ENCODE measurements around the gene SSBP4. TPM values are rescaled to one million over a fixed set of nuclear protein-coding genes. Genes with fewer than 3 reads are reported as not detected.

SSBP4 gene
- total and polyA plus RNA-seq, 9 of the 15 experiments (the other 6 are each of a cell fraction or from before 2014, with no cell fraction given): 1.1 to 189 (median 39.0) TPM

GRCh38 chr19:18414504-18415177 lies 4.6 kb upstream of the SSBP4 start (continued):
- TF ChIP-seq CUX1 (CRISPR knock-in tag; IDR thresholded peaks at IDR 0.05): no peak
- TF ChIP-seq ARID3B (CRISPR knock-in tag; IDR thresholded peaks at IDR 0.05; ENCODE audit: borderline replicate concordance): no peak
- TF ChIP-seq REST (IDR thresholded peaks at IDR 0.05; ENCODE audit: borderline replicate concordance): no peak
- 0 out of 2 replicates have a peak, but pooled peaks have one; percentile 36 for TF ChIP-seq REST (CRISPR knock-in tag; IDR thresholded peaks at IDR 0.05; ENCODE audit: low read depth)
- TF ChIP-seq PHF21A (IDR thresholded peaks at IDR 0.05; ENCODE audit: borderline replicate concordance, low read depth): 0 out of 2 replicates have a peak, but pooled peaks have one; percentile 25
- TF ChIP-seq THRB (CRISPR knock-in tag; conservative IDR thresholded peaks at IDR 0.05): no peak
- TF ChIP-seq BDP1 (IDR thresholded peaks at IDR 0.05; ENCODE audit: insufficient read depth, insufficient read length): no peak
- TF ChIP-seq ZNF830 (CRISPR knock-in tag; IDR thresholded peaks at IDR 0.05): no peak
- TF ChIP-seq ZNF551 (CRISPR knock-in tag; IDR thresholded peaks at IDR 0.05): no peak
- TF ChIP-seq KDM5B (IDR thresholded peaks at IDR 0.05; ENCODE audit: insufficient replicate concordance, low read depth, low read length): no peak

Measured in K562 (cell line).